Upper lobe of left lung (tissue), 4 donors: ENCODE results near the gene MKNK2.

Source experiments
- POLR2A ChIP-seq, 4 donors: fragments of 450-650 bp; IDR thresholded peaks; one replicate each; pipeline ENCODE4 v1.5.1; 2016 to 2017; ENCODE audit warnings: antibody characterized with exemption in 4 of 4, mild to moderate bottlenecking in 2 of 4
- POLR2AphosphoS5 ChIP-seq, 2 donors: sonication (generic); formaldehyde crosslinking; IDR thresholded peaks; one replicate each; pipeline ENCODE4 v1.5.1; 2017; ENCODE audit warnings: antibody characterized with exemption in 2 of 2
- TF ChIP-seq, protein P1 (sequence below), 6 experiments: fragments of 450-650 bp in 4 of 6; fragments of 200-600 bp in 2 of 6; sonication (generic) in 2 of 6; IDR thresholded peaks; one replicate each; pipeline ENCODE4 v1.5.1; 2016 to 2019; ENCODE audit warnings: antibody characterized with exemption in 6 of 6

DNA sequence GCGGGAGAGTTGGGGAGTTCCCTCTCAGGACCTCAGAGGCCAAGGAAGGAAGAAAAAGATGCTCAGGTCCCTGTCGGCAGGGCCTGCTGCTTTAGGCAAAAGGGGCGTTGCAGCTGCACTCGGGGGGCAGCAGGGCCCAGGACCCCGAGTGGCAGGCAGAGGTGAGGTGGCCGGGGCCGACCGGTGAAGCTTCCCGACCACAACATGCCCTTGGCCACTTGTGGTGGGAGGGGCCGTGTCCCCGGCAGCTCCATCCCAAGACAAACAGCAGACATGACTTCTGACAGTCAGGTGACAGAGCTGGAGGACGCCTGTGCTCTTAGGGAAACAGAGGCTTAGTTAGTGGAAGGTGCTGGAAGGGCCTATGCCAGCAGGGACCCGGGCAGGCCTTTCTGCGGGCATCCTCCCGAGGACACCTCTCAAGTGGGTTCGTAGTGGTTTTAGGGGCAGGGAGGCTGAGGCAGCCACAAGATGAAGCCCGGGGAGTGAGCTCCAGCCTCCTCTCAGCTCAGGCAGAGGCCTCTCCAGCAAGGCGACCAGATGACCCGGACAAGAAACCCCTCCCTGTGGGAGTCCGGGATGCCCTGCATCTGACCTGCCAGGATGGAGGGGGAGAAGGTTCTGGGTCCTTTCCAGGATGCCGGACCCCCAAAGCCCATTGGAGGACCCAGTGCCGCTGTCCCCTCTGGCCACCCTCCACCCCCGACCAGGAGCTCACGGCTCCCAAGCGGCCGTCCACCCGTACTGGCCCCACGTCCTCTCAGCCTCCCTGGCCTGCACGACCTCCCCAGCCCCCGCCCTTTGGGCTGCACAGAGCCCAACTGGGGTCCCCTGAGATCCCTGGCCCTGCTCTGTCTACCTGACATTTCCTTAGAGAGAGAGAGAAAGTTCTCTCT lies 59.8 kb downstream of the MKNK2 start:
- TF ChIP-seq, protein P1, sequence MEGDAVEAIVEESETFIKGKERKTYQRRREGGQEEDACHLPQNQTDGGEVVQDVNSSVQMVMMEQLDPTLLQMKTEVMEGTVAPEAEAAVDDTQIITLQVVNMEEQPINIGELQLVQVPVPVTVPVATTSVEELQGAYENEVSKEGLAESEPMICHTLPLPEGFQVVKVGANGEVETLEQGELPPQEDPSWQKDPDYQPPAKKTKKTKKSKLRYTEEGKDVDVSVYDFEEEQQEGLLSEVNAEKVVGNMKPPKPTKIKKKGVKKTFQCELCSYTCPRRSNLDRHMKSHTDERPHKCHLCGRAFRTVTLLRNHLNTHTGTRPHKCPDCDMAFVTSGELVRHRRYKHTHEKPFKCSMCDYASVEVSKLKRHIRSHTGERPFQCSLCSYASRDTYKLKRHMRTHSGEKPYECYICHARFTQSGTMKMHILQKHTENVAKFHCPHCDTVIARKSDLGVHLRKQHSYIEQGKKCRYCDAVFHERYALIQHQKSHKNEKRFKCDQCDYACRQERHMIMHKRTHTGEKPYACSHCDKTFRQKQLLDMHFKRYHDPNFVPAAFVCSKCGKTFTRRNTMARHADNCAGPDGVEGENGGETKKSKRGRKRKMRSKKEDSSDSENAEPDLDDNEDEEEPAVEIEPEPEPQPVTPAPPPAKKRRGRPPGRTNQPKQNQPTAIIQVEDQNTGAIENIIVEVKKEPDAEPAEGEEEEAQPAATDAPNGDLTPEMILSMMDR (IDR thresholded peaks at IDR 0.05): no peak
- TF ChIP-seq POLR2A (IDR thresholded peaks at IDR 0.05): no peak
- TF ChIP-seq POLR2AphosphoS5 (IDR thresholded peaks at IDR 0.05): no peak
